Activated CD8-positive, alpha-beta memory T cell treated with anti-CD3 and anti-CD28 coated beads, Interleukin-2, amount 50 U/mL, for 48 hours (primary cell): Measurements from ENCODE around the gene ICA1L.
"Not testable (repeated sequence)": the region's sequence is repeated elsewhere in the genome, so short reads cannot be mapped to it uniquely, and the experiment has no call there.

Source experiments
- DNase-seq: peaks from one replicate; pipeline ENCODE4 v3.0.0-alpha.2; 2020

Gene ICA1L

DNA sequence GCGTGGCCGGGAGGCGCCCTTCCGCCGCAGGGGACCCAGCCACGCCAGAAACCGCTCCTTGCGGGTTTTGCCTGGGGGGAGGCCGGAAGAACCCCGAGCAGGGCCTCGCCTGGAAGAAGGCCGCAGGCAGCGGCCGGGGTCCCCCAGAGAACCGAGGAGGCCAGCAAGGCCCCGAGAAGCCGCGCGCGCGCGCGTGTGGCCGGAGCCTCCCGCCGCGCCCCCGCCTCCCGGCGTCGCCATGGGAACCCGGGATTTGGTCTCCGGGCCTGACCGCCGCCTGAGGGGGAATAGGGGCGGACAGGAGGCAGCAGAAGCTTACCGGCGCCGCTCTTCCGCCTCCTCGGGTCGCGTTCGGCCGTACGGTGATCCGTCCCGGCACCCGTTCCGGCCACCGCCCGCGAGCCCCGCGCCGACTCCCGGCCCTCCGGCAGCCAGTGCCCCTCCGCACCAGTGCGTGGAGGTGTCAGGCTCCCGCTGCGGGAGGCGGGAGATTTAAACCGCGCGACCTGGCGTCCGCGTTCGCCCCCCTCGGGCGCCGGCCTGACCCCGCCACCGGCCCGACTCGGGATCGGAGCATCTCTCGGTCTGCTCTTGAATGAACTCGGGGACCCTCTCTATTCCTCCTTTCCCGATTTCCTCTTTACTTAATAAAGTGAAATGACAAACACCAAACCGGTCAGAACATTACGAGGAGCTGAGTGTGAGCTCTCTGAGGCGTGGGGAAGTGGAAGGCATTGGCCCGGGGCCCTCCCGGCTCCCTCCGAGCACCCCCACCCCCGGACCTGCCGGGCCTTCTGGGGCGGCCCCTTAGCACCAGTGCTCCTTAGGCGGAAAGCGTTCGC is at the start of gene ICA1L:
ICA1L (minus strand) TSS at position 467 of the 842 bp plus-strand sequence. CDS start 42,757 bp downstream, outside the sequence.
- peak; percentile 79 for DNase-seq

DNA sequence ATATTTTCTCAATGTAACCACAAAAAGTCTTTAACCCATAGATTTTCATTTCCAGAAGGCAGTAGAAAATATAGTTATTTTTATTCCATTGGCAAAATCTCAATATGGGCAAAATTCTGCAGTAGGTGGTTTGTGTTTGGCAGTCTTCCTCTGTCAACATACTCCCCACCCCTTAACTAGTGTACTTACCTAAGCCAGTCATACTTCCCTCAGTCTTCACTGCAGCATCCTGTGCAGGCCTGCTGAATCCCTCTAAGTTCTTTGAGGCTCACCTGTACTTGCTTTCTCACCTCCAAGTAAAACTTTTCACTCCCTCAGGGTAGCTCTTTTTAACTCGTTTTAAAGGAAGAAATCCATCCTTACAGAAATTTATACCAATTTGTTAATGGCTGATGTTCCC is 47.3 kb upstream of the ICA1L start:
- DNase-seq: no peak

- not testable (repeated sequence) for DNase-seq
Observed at GRCh38 chr2:202912342-202913201, 41.0 kb upstream of the ICA1L start.

DNA sequence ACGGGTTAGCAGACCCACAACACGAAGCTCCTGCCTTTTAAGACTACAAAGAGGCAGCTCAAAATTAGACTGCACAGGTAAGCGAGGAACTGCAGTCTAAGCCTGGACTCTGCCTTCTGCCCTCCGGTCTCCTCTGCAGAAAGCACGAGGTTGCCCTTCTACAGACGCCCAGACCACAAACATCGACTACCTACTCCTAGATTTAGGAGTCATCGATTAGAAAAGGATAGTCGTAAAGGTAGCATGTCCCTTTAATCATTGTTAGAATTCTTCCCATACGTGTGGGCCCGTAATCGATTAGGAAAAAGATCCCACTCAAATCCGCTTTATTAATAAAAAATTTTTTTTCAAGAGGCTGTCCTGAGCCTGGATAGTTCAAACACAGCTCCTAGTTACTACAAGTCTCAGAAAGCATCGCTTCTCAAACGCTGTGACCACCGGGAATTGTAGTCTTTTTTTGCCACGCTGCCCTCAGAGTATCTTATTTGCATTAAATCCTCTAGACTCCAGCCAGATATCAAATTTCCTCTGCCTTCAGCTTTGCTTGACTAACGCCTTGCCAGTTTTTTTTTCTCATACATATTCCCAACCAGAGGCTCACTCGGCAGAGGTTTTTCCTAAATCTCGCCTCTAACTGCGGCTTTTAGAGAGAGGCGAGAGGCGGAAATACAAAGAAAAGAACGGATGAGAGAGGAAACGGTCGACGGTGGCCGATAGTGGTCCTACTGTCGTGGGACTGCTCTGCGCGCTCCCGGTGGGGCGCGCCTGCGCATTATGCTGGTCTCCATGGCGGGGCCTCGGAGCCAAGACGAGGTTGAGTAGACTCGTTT is 40.2 kb upstream of the ICA1L start, which contains the start of the genes CARF and WDR12:
CARF (plus strand) TSS at position 764 of the 830 bp plus-strand sequence. CDS start 29,628 bp downstream, outside the sequence.
WDR12 (minus strand) TSS at position 162 of the 830 bp plus-strand sequence. CDS start 197 bp downstream, outside the sequence.
- DNase-seq: peak; percentile 92

- DNase-seq: no peak
Observed at GRCh38 chr2:202911203-202911511, 39.6 kb upstream of the ICA1L start.

DNA sequence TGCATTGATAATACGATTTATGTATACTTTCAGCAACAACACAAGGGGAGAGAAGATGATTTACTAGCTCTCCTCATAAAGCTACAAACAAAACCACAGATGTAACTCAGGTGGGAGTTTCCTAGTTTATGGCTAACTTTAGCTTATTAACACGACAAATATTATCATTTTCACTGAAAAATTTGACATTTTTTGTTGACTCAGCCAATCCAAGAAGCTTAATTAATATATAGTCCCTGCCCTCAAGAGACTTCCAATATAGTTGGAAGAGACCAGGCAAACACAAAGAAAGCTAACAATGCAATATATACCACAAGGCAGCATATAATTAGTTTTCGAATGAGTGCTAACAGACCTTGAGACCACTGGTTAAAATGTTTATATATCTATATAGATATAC is 39.1 kb upstream of the ICA1L start:
- no peak for DNase-seq

- not testable (repeated sequence) for DNase-seq
Observed at GRCh38 chr2:202910250-202910649, 38.7 kb upstream of the ICA1L start.

DNA sequence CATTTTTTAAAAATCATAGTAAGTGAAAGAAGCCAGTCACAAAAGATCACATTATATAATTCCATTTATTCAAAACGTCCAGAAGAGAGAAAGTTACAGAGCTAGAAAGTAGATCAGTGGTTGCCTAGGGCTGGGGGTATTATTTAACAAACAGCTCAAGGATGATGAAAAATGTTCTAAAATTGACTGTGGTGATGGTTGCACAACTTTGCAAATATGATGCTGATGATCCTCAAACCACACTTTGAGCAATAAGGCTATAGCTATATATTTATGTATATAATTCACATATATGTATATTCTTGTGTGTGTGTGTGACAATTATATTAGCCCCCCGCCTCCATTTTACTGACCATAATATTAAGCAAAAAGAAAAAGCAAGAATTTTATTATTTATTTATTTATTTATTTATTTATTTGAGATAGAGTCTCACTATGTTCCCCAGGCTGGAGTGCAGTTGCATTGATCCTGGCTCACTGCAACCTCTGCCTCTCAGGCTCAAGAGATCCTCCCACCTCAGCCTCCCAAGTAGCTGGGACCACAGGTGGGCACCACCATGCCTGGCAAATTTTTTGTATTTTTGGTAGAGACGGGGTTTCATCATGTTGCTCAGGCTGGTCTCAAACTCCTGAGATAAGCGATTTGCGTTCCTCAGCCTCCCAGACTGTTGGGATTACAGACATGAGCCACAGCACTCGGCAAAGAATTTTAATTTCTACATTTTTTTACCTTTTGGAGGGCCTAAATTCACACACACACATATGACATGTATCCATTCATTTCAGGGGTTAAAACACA is 38.0 kb upstream of the ICA1L start:
- DNase-seq: no peak

GRCh38 chr2:202908186-202908585 is 36.6 kb upstream of the ICA1L start:
- DNase-seq: no peak

GRCh38 chr2:202905507-202905906 is 33.9 kb upstream of the ICA1L start:
- not testable (repeated sequence) for DNase-seq

DNA sequence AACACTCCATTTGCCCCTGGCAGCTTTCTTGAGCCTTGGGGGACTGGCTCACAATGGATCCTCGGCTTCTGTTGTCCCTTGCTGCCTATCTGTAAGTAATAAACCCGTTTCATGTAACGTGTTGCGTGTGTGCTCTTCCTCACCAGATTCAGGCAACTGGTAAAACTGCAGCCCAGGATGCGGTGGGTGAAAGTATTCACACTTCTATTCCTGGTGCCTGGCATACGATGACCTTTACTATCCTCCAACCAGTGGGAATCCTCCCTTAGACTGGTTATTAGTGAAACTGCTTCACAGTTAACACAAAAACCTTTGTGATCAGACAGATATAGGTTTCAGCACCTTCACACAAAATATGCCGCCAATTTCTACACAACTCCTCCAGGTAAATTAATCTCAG is 13.6 kb upstream of the ICA1L start:
- DNase-seq: no peak

DNA sequence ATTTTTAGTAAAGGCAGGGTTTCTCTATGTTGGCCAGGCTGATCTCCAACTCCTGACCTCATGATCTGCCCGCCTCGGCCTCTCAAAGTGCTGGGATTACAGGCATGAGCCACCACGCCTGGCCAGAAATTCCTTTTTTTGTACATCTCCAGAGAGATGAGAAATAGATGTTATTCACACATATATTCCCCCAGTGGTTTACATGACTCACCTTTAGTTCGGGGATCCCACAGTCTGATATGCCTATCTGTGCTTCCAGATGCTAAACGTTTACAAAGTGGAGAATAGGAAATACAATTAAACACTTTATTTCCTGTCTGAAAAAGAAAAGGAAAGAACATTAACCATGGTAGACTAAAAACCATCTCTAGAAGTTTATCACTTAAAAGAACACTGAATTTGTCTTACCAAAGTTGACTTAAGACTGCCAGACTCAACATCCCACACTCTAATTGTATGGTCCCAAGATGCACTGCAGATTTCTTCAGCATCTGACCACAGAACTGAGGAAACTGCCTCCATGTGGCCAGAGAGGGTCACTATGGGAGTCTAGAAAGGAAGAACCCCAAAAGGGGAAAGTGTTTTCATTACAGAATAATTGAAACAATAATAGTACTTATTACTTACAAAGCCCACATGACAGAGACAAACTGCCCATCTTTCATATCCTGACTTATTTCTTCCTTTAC is 12.6 kb upstream of the ICA1L start:
- DNase-seq: no peak

DNA sequence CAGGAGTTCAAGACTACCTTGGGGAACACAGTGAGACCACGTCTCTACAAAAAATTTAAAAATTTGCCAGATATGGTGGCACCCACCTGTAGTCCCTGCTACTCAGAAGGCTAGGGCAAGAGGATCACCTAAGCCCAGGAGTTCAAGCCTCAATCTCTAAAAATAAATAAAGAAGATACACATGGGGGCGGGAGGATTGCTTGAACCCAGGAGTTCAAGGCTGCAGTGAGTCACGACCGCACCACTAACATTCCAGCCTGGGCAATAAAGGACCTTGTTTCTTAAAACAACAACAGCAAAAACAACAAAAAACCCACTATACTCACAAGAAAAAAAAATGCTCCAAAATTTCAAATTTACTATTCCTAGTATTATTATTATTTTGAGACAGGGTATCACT is 10.0 kb upstream of the ICA1L start:
- DNase-seq: no peak

- no peak for DNase-seq
Observed at GRCh38 chr2:202877699-202878098, 6.1 kb upstream of the ICA1L start.

DNA sequence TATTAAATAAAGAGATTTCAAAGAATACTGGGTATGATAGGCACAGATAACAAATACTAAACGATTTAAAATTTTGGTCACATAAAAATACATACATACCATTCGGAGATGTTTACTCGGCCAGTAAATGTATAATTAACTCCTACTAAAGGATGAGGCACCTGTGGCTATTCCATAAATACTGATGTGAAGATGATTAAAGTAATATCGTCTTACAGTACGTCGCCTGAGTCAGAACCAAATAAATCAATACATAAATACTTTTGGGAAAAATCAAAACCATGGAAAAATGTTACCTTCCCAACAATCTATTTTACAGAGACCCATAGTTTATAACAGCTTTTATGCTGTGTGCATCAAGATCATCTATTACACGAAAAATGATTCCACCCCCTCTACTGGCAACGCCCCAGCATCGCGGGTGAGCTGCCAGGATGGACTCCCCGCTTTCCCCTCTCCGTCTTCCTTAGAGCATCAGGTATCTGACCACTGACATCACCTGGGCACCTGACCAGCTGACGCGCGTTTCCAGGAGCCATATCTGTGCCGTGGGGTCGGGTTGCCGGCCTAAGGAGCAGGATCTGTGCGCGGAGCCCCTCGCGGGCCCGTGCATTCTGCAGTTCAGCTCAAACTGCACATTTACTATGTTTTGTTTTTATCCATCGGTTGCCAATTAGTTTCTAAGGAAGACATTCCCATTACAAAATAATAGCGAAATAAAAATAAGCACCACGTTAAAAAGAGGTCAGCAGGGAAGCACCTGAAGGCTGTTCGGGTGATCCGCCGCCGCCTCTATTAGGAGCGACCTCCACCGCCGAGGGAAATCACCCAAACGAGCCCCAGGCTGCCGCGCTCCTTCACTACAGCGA is 901 bp downstream of the ICA1L start:
- DNase-seq: peak; percentile 75

- no peak for DNase-seq
Observed at GRCh38 chr2:202861987-202862386, 9.6 kb downstream of the ICA1L start.

GRCh38 chr2:202858601-202859000 is 13.0 kb downstream of the ICA1L start:
- DNase-seq: no peak

DNA sequence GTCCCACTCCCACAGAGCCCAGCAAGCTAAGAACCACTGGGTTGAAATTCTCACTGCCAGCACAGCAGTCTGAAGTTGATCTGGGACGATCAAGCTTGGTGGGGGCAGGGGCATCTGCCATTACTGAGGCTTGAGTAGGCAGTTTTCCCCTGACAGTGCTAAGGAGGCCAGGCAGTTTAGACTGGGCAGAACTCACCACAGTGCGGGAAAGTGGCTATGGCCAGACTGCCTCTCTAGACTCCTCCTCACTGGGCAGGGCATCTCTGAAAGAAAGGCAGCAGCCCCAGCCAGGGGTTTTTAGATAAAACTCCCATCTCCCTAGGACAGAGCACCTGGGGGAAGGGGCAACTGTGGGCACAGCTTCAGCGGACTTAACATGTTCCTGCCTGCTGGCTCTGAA is 22.2 kb downstream of the ICA1L start:
- DNase-seq: not testable (repeated sequence)

DNA sequence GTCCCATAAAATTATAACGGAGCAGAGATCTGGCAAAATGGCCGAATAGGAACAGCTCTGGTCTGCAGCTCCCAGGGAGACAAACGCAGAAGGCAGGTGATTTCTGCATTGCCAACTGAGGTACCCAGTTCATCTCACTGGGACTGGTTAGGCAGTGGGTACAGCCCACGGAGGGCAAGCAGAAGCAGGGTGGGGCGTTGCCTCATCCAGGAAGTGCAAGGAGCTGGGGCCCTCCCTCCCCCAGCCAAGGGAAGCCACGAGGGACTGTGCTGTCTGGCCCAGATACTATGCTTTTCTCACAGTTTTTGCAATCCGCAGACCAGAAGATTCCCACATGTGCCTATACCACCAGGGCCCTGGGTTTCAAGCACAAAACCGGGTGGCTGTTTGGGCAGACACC is 22.8 kb downstream of the ICA1L start:
- DNase-seq: no peak
